ENCODE measurements around the gene TNK2.
"Not testable (repeated sequence)": the region's sequence is repeated elsewhere in the genome, so short reads cannot be mapped to it uniquely, and the experiment has no call there.

TNK2 gene

GRCh38 chr3:195911946-195912270, 3.6 kb upstream of the TNK2 start:
- Histone ChIP-seq H3K36me3 (ENCODE audit: control insufficient read depth, insufficient read depth, low read length) (no peaks in the 10 kb centered on the region), H3K4me1 (ENCODE audit: control insufficient read depth, insufficient read depth, low read length) (peaks cover 13% of the 10 kb centered on the region), H3K4me3 (ENCODE audit: low read length) (no peak overlapping the region), H3K9ac (ENCODE audit: low read length) (no peak overlapping the region), H3K27ac (ENCODE audit: low read depth, low read length) (no peak overlapping the region), H3K27me3 (ENCODE audit: control insufficient read depth, insufficient read depth, low read length) (no peaks in the 10 kb centered on the region)

DNA sequence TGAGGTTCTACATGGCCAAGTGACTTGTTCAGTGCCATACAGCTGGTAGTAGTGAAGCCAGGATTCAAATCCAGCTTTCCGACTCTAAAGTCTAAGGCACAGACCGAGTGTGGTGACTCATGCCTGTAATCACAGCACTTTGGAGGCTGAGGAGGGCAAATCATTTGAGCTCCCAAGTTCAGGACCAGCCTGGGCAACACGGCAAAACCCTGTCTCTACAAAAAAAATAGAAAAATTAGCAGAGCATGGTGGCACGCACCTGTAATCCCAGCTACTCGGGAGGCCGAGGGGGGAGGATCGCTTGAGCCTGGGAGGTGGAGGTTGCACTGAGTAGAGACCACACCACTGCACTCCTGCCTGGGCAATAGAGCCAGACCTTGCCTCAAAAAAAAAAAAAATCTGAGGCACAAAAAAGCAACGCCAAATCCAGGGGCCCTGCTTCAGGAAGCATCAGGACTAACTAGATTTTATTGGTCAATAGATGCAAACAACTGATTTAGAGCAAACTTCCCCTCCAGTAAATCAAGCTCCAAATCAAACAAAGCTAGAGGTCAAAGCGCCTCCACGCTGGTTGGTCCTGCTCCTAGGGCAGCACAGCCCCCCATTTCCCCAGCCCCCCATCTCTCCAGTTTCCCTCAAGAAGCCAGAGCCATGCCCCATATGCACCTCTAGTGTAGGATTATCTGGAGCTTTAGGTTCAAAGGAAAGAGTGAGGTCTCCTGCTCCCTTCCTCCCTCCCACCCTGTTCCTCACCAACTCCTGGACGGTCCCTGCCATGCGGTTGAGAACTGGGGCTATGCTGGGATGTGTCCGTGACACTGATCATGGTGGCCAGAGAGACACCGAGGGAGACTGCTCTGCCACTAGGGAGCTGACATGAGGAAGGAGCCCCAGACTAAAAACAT, 2.9 kb upstream of the TNK2 start:
- Histone ChIP-seq H3K4me3 (ENCODE audit: low read length) (no peak overlapping the region), H3K27me3 (ENCODE audit: control insufficient read depth, insufficient read depth, low read length) (no peaks in the 10 kb centered on the region), H3K27ac (ENCODE audit: low read depth, low read length) (no peak overlapping the region), H3K4me1 (ENCODE audit: control insufficient read depth, insufficient read depth, low read length) (peaks cover 16% of the 10 kb centered on the region), H3K9ac (ENCODE audit: low read length) (no peak overlapping the region), H3K36me3 (ENCODE audit: control insufficient read depth, insufficient read depth, low read length) (no peaks in the 10 kb centered on the region)

DNA sequence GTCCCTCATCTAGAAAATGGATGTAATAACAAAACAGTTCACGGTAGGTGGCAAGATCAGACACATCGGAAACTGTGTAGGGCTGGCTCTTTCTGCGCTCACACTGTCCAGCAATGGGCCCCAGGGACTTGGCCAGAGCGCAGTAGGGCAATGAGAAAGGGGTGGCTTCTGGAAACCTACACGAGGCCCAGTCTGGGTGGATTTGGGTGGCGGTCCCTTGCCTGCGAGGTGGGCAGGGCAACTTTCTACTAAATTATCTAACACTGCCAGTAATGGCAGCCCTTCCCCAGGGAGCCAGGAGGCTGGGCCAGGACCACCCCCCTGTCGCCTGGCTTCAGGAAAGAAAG, 2.1 kb upstream of the TNK2 start:
- no peaks in the 10 kb centered on the region for H3K27me3 ChIP-seq (ENCODE audit: control insufficient read depth, insufficient read depth, low read length)
- peak overlapping the region; percentile 77 for H3K4me3 ChIP-seq (ENCODE audit: low read length)
- H3K4me1 ChIP-seq (ENCODE audit: control insufficient read depth, insufficient read depth, low read length), result peaks cover 16% of the 10 kb centered on the region
- H3K36me3 ChIP-seq (ENCODE audit: control insufficient read depth, insufficient read depth, low read length), result no peaks in the 10 kb centered on the region
- no peak overlapping the region for H3K27ac ChIP-seq (ENCODE audit: low read depth, low read length)
- no peak overlapping the region for H3K9ac ChIP-seq (ENCODE audit: low read length)

GRCh38 chr3:195909644-195910498, 1.5 kb upstream of the TNK2 start:
- peak overlapping the region; percentile 77 for H3K4me3 ChIP-seq (ENCODE audit: low read length)
- H3K4me1 ChIP-seq (ENCODE audit: control insufficient read depth, insufficient read depth, low read length), result peaks cover 16% of the 10 kb centered on the region
- peak overlapping the region; percentile 51 for H3K27ac ChIP-seq (ENCODE audit: low read depth, low read length)

DNA sequence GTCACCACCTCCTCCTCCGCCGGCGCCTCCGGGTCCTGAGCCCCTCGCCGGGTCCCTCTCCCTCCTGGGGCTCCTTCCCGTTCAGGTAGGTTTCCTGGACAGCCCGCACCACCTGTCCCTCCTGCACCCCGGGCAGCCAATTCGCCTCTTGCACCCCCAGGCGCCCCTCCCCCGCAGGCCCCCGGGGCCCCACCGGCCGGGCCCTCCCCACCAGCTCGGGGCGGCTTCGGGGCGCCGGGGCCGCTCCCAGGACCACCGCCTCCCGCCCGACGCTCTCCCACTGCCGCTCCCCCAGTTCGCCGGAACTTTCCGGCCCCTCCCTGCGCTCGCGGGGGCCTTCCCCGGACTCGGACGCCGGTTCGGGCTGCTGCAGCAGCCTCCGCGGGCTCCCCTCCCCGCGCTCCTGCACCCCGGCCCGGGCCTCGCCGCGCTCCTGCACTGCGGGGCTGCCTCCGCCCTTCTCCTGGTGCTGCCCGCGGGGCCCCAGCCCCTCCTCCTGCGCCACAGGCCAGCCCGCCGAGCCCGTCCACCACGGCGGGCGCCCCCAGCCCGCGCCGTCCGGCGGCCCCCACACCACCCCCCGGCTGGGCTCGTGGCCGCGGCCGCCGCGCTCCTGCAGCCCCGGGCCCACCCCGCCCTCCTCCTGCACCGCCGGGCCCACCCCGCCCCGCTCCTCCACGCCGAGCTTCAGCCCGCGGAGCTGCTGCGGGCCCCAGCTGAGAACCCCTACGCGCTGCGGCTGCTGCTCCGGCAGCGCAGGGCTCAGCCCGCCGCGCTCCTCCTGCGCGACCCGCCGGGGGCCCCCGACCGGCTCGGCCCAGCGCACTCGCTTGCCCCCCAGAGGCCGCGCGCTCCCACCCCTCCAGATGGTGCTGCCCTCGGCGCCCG, 587 bp upstream of the TNK2 start:
- Histone ChIP-seq H3K9ac (ENCODE audit: low read length) (no peak overlapping the region), H3K4me1 (ENCODE audit: control insufficient read depth, insufficient read depth, low read length) (peaks cover 13% of the 10 kb centered on the region), H3K27me3 (ENCODE audit: control insufficient read depth, insufficient read depth, low read length) (no peaks in the 10 kb centered on the region), H3K36me3 (ENCODE audit: control insufficient read depth, insufficient read depth, low read length) (no peaks in the 10 kb centered on the region), H3K27ac (ENCODE audit: low read depth, low read length) (no peak overlapping the region), H3K4me3 (ENCODE audit: low read length) (peak overlapping the region; percentile 72)

More at GRCh38 chr3:195909644-195910498, 1.5 kb upstream of the TNK2 start:
- Histone ChIP-seq H3K9ac (ENCODE audit: low read length) (no peak overlapping the region), H3K27me3 (ENCODE audit: control insufficient read depth, insufficient read depth, low read length) (no peaks in the 10 kb centered on the region), H3K36me3 (ENCODE audit: control insufficient read depth, insufficient read depth, low read length) (no peaks in the 10 kb centered on the region)

DNA sequence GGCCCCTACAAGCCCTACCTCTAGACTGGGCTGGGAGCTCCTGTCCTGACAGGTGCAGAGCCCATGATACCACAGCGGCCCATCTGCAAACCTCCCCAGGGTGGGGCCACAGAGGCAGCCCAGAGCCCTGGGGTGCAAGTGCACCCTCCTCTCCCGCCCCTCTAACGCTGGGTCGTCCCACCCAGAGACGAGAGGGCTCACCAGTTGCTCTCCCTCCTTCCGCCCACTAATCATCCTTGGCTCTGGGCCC, 742 bp downstream of the TNK2 start:
- no peaks in the 10 kb centered on the region for H3K36me3 ChIP-seq (ENCODE audit: control insufficient read depth, insufficient read depth, low read length)
- H3K9ac ChIP-seq (ENCODE audit: low read length), result no peak overlapping the region
- no peaks in the 10 kb centered on the region for H3K27me3 ChIP-seq (ENCODE audit: control insufficient read depth, insufficient read depth, low read length)
- no peak overlapping the region for H3K27ac ChIP-seq (ENCODE audit: low read depth, low read length)
- peaks cover 13% of the 10 kb centered on the region for H3K4me1 ChIP-seq (ENCODE audit: control insufficient read depth, insufficient read depth, low read length)
- peak overlapping the region; percentile 72 for H3K4me3 ChIP-seq (ENCODE audit: low read length)

GRCh38 chr3:195906865-195907683, 1.3 kb downstream of the TNK2 start:
- peaks cover 13% of the 10 kb centered on the region for H3K4me1 ChIP-seq (ENCODE audit: control insufficient read depth, insufficient read depth, low read length)
- H3K36me3 ChIP-seq (ENCODE audit: control insufficient read depth, insufficient read depth, low read length), result no peaks in the 10 kb centered on the region
- H3K9ac ChIP-seq (ENCODE audit: low read length), result peak overlapping the region; percentile 10
- no peaks in the 10 kb centered on the region for H3K27me3 ChIP-seq (ENCODE audit: control insufficient read depth, insufficient read depth, low read length)
- H3K4me3 ChIP-seq (ENCODE audit: low read length), result peak overlapping the region; percentile 72
- no peak overlapping the region for H3K27ac ChIP-seq (ENCODE audit: low read depth, low read length)

- no peaks in the 10 kb centered on the region for H3K36me3 ChIP-seq (ENCODE audit: control insufficient read depth, insufficient read depth, low read length)
- peaks cover 13% of the 10 kb centered on the region for H3K4me1 ChIP-seq (ENCODE audit: control insufficient read depth, insufficient read depth, low read length)
- H3K4me3 ChIP-seq (ENCODE audit: low read length), result peak overlapping the region; percentile 72
- peak overlapping the region; percentile 10 for H3K9ac ChIP-seq (ENCODE audit: low read length)
- H3K27me3 ChIP-seq (ENCODE audit: control insufficient read depth, insufficient read depth, low read length), result no peaks in the 10 kb centered on the region
- no peak overlapping the region for H3K27ac ChIP-seq (ENCODE audit: low read depth, low read length)
Observed at GRCh38 chr3:195905970-195906864, 2.1 kb downstream of the TNK2 start.

DNA sequence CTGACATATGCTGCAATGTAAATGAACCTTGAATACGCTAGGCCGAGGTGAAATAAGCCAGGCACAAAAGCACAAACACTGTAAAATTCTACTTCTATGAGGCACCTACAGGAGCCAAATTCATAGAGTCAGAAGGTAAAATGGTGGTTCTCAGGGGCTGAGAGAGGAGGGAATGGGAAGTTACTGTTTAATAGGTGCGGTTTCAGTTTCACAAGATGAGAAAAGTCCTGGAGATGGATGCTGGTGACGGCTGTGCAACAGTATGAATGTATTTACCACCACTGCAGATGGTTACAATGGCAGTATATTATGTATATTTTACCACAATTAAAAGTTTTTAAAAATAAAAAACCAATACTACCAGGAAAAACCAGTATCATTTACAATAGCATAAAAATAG, 4.0 kb downstream of the TNK2 start:
- H3K4me1 ChIP-seq (ENCODE audit: control insufficient read depth, insufficient read depth, low read length), result peaks cover 8% of the 10 kb centered on the region
- H3K36me3 ChIP-seq (ENCODE audit: control insufficient read depth, insufficient read depth, low read length), result no peaks in the 10 kb centered on the region
- H3K9ac ChIP-seq (ENCODE audit: low read length), result no peak overlapping the region
- H3K27ac ChIP-seq (ENCODE audit: low read depth, low read length), result no peak overlapping the region
- H3K4me3 ChIP-seq (ENCODE audit: low read length), result no peak overlapping the region
- H3K27me3 ChIP-seq (ENCODE audit: control insufficient read depth, insufficient read depth, low read length), result no peaks in the 10 kb centered on the region

DNA sequence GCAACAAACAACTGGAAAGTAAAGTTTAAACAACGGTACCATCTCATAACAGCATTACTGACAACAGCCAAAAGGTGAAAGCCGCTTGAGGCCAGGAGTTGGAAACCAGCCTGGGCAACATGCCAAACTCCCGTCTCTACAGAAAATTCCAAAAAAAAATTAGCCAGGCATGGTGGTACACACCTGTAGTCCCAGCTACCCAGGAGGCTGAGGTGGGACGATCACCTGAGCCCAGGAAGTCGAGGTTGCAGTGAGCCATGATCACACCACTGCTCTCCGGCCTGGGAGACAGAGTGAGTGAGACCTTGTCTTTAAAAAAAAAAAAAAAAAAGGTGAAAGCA, 4.4 kb downstream of the TNK2 start:
- no peaks in the 10 kb centered on the region for H3K36me3 ChIP-seq (ENCODE audit: control insufficient read depth, insufficient read depth, low read length)
- peaks cover 8% of the 10 kb centered on the region for H3K4me1 ChIP-seq (ENCODE audit: control insufficient read depth, insufficient read depth, low read length)
- no peak overlapping the region for H3K9ac ChIP-seq (ENCODE audit: low read length)
- H3K27me3 ChIP-seq (ENCODE audit: control insufficient read depth, insufficient read depth, low read length), result no peaks in the 10 kb centered on the region
- no peak overlapping the region for H3K27ac ChIP-seq (ENCODE audit: low read depth, low read length)
- no peak overlapping the region for H3K4me3 ChIP-seq (ENCODE audit: low read length)

- not testable (repeated sequence) for H3K27ac ChIP-seq (ENCODE audit: low read depth, low read length); H3K27me3 ChIP-seq (ENCODE audit: control insufficient read depth, insufficient read depth, low read length); H3K4me3 ChIP-seq (ENCODE audit: low read length); H3K36me3 ChIP-seq (ENCODE audit: control insufficient read depth, insufficient read depth, low read length); H3K9ac ChIP-seq (ENCODE audit: low read length); H3K4me1 ChIP-seq (ENCODE audit: control insufficient read depth, insufficient read depth, low read length)
Observed at GRCh38 chr3:195902634-195903033, 5.7 kb downstream of the TNK2 start.
